IPS-18a (cell line): ENCODE data around the gene AQP11.

ENCODE experiments used
- H3K27ac ChIP-seq: one replicate; pipeline ENCODE4 v1.5.1; 2013; ENCODE audit warnings: low read length
- H3K27me3 ChIP-seq: one replicate; pipeline ENCODE4 v1.6.1; 2013; ENCODE audit warnings: mild to moderate bottlenecking, low read length; ENCODE audit not compliant: control insufficient read depth, insufficient read depth
- H3K36me3 ChIP-seq: one replicate; pipeline ENCODE4 v1.6.1; 2013; ENCODE audit warnings: low read depth, low read length; ENCODE audit not compliant: control insufficient read depth
- H3K4me1 ChIP-seq: one replicate; pipeline ENCODE4 v1.6.1; 2013; ENCODE audit warnings: low read depth, low read length; ENCODE audit not compliant: control insufficient read depth
- H3K4me3 ChIP-seq: one replicate; pipeline ENCODE4 v1.5.1; 2013; ENCODE audit warnings: low read length
- H3K9ac ChIP-seq: one replicate; pipeline ENCODE4 v1.6.1; 2013; ENCODE audit warnings: mild to moderate bottlenecking, low read length, moderate library complexity
- H3K9me3 ChIP-seq: one replicate; pipeline ENCODE4 v1.6.1; 2013; ENCODE audit warnings: low read depth, low read length; ENCODE audit not compliant: control insufficient read depth

The AQP11 gene

GRCh38 chr11:77642228-77642627 lies 52.5 kb downstream of the AQP11 start:
- no peak overlapping the region for H3K4me3 ChIP-seq
- no peaks in the 10 kb centered on the region for H3K9me3 ChIP-seq
- H3K9ac ChIP-seq = no peak overlapping the region
- no peaks in the 10 kb centered on the region for H3K36me3 ChIP-seq
- H3K27me3 ChIP-seq = no peaks in the 10 kb centered on the region
- H3K4me1 ChIP-seq = peaks cover 3% of the 10 kb centered on the region
- no peak overlapping the region for H3K27ac ChIP-seq

- Histone ChIP-seq H3K4me1 (no peaks in the 10 kb centered on the region), H3K27me3 (no peaks in the 10 kb centered on the region), H3K27ac (no peak overlapping the region), H3K9me3 (no peaks in the 10 kb centered on the region), H3K4me3 (no peak overlapping the region), H3K9ac (no peak overlapping the region), H3K36me3 (no peaks in the 10 kb centered on the region)
Measured at GRCh38 chr11:77644887-77645286, 55.1 kb downstream of the AQP11 start.

GRCh38 chr11:77647654-77648305 lies 58.0 kb downstream of the AQP11 start:
- no peak overlapping the region for H3K4me3 ChIP-seq
- no peak overlapping the region for H3K9ac ChIP-seq
- no peaks in the 10 kb centered on the region for H3K4me1 ChIP-seq
- no peaks in the 10 kb centered on the region for H3K36me3 ChIP-seq
- no peak overlapping the region for H3K27ac ChIP-seq
- no peaks in the 10 kb centered on the region for H3K9me3 ChIP-seq
- no peaks in the 10 kb centered on the region for H3K27me3 ChIP-seq

- no peak overlapping the region for H3K4me3 ChIP-seq
- no peaks in the 10 kb centered on the region for H3K4me1 ChIP-seq
- H3K27ac ChIP-seq = no peak overlapping the region
- H3K9ac ChIP-seq = no peak overlapping the region
- H3K27me3 ChIP-seq = no peaks in the 10 kb centered on the region
- H3K9me3 ChIP-seq = no peaks in the 10 kb centered on the region
- H3K36me3 ChIP-seq = no peaks in the 10 kb centered on the region
Measured at GRCh38 chr11:77650123-77650522, 60.4 kb downstream of the AQP11 start.

- H3K9ac ChIP-seq = no peak overlapping the region
- no peaks in the 10 kb centered on the region for H3K36me3 ChIP-seq
- no peaks in the 10 kb centered on the region for H3K4me1 ChIP-seq
- no peak overlapping the region for H3K27ac ChIP-seq
- H3K4me3 ChIP-seq = no peak overlapping the region
- no peaks in the 10 kb centered on the region for H3K27me3 ChIP-seq
- no peaks in the 10 kb centered on the region for H3K9me3 ChIP-seq
Measured at GRCh38 chr11:77654770-77655434, 65.1 kb downstream of the AQP11 start.

GRCh38 chr11:77656362-77656761 lies 66.6 kb downstream of the AQP11 start:
- H3K4me1 ChIP-seq = no peaks in the 10 kb centered on the region
- no peaks in the 10 kb centered on the region for H3K36me3 ChIP-seq
- no peak overlapping the region for H3K4me3 ChIP-seq
- H3K9ac ChIP-seq = no peak overlapping the region
- H3K9me3 ChIP-seq = no peaks in the 10 kb centered on the region
- H3K27ac ChIP-seq = no peak overlapping the region
- H3K27me3 ChIP-seq = no peaks in the 10 kb centered on the region

- no peaks in the 10 kb centered on the region for H3K27me3 ChIP-seq
- no peak overlapping the region for H3K9ac ChIP-seq
- H3K27ac ChIP-seq = no peak overlapping the region
- no peaks in the 10 kb centered on the region for H3K36me3 ChIP-seq
- no peaks in the 10 kb centered on the region for H3K4me1 ChIP-seq
- H3K9me3 ChIP-seq = no peaks in the 10 kb centered on the region
- H3K4me3 ChIP-seq = no peak overlapping the region
Measured at GRCh38 chr11:77658213-77659013, 68.7 kb downstream of the AQP11 start.
